Putamen (tissue), 1 donor: ENCODE measurements around the gene PGLYRP1.
A peak's percentile ranks its signal among the peaks of the same experiment; 100 is the strongest.

Source experiments
- DNase-seq: peaks from one replicate; pipeline ENCODE4 v3.0.0-alpha.2; 2016; ENCODE audit warnings: low spot score

The PGLYRP1 gene

GRCh38 chr19:46032597-46033025, 9.8 kb upstream of the PGLYRP1 start:
- DNase-seq: no peak

DNA sequence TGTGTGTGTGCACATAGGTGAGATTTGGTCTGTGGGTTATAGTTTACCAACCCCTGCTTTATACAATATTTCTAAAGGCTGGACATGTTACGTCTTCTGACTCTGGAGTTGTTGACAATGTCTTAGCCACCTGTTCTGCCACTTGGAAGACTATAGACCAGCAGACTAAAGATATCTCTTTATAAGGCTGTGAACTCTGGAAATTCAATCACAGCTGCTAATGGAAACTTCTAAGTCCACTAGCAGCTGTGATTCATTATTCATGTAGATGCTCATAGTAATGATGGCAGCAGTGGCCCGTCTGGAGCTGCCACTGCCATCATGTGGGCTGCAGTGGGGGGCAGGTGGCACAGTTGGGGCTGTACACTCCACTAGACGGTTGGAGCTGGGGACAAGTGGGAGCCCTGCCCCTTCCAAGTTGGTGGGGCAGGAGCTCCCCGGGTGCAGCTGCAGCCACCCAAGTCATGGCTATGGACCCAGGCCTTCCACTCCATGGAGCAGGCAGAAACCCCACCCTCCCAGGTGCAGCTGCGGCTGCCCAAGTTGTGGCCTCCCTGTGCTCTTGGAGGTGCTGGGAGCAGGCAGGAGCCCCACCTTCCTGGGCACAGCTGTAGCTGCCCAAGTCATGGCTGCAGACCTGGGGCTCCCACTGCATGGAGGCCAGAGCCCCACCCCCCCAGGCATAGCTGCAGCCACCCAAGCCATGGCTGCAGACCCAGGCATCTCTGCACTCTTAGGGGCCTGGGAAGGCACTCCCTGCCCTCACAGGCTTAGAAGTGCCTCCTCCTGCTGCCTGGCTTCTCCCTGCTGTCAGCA, 9.1 kb upstream of the PGLYRP1 start:
- DNase-seq: no peak

DNA sequence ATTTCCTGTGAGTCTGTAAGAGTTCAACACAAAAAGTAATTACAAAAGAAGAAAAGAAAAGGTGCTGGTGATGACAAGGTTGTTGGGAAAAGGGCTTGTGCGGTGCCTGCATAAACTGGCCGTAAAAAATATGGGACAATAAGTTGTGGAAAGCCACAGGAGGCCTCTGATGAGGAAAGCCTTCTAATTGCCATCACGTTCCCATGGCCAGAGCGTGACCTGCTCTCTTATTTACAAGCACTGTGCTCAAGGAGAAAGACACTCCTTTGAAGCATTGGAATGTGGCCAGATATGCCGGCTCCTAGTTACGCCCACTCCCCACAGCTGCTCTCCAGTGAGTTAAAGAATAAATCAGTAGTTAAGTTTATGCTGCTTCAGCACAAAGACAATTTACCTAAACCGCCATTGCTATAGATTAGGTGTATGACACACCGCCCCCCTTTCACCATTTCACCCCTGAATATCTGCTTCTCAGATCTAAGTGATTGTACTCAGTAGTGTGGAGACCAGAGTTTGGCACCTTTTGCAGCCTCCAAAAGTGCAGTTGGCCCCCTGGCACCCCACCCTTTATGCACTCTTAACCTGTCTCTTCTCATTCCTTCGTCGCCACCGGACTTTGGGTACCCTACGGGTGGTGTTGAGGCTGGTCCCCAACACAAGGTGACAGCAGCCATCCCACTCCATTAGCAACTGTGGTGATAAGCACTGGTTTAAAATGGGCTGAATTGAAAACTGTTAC, 8.1 kb upstream of the PGLYRP1 start:
- no peak for DNase-seq

- no peak for DNase-seq
Observed at GRCh38 chr19:46025835-46026234, 3.0 kb upstream of the PGLYRP1 start.

DNA sequence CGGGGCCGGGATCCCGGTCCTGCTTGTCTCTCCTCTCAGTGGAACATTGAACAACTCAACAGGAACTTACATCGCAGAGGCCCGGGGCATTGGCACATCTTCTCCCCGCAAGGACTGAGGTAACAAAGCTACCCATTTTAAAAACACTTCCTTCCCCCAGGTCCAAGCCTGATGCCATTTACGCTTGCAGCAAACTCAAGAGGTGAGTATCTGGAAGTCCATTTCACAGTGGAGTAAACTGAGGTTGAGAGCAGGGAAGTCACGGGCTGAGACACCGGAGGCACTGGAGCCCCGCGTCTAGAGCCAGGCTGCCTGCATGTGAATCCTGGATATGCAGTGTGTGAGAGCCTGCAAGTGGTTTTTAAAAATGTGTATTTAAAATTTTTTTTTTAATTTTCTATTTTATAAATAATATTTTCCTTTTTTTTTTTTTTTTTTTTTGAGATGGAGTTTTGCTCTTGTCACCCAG, 492 bp upstream of the PGLYRP1 start:
- DNase-seq: no peak

- no peak for DNase-seq
Observed at GRCh38 chr19:46022061-46022430, 807 bp downstream of the PGLYRP1 start.

GRCh38 chr19:46021531-46022041, 1.3 kb downstream of the PGLYRP1 start:
- DNase-seq: no peak

DNA sequence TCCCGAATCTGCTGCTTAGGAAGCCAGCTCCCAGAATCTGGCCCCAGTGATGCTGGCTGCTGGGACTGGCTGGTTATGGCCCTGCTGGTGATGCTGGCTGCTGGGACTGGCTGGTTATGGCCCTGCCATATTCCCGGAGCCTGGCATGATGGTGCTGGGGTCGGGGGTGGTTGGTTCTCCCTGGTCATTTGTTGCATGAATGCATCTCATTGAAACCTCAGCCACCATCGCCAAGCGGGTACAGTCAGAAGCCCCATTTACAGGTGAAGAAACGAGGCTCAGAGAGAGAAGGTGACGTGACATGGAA, 2.1 kb downstream of the PGLYRP1 start:
- DNase-seq: no peak

- DNase-seq: no peak
Observed at GRCh38 chr19:46019270-46019669, 3.6 kb downstream of the PGLYRP1 start.

DNA sequence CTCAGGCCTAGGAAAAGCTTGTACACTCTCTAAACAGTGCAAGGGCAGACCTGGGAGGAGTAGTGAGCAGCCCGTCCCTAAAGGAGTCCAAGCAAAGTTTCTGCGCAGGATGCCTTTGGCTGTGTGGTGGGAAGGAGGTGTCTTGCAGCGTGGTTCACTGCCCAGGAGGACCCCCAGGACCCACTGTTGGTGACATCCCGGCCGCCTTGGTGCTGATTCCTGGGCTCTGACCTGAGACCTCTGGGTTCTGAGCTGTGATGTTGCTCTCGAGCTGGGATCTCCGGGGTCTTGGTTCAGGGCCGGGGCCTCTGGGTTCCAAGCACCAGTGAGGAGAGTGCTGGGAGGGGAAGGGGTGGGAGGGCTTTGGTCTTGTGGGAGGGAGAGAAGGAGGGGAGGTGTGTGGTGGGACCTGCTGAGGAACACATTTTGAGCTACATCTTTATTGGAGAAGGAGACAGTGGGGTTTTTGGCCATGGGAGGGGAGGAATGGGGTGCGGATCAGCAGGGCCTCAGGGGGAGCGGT, 4.1 kb downstream of the PGLYRP1 start:
- no peak for DNase-seq

DNA sequence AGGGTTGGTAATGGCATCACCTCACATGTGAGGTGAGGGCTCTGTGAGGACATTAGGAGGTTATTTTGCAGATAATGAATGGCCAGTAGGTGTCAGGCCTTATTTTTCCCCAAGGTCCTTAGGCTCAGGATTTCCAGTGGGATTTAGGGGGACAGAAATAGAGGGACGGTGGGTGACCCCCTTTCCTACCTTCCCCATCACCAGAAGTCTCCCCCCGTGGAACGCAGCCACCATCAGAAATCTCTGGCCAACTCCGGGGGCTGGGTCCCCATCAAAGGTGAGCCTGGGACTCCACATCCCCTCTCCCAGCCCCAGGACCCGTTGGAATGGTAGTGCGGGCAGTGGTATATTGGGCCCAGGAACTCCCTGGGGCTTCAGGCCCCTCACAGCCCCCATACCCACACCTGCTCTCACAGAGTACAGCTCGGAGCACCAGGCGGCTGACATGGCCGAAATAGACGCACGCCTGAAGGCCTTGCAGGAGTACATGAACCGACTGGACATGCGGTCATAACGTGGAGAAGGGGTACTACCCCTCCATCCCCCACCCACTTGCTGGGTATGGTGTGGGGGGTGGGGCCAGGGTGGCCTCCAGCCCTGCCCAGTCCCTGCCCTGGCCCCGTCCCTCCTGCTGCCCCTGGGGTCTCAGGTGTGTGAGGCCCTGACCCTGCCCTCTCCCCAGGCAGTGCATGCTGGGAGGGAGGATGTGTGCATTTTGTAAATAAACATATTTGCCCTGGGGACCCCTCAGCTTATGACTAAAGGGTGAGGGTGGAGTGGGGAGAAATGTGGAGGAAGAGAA, 4.8 kb downstream of the PGLYRP1 start:
- DNase-seq: no peak

- no peak for DNase-seq
Observed at GRCh38 chr19:46017095-46017429, 5.8 kb downstream of the PGLYRP1 start.

DNA sequence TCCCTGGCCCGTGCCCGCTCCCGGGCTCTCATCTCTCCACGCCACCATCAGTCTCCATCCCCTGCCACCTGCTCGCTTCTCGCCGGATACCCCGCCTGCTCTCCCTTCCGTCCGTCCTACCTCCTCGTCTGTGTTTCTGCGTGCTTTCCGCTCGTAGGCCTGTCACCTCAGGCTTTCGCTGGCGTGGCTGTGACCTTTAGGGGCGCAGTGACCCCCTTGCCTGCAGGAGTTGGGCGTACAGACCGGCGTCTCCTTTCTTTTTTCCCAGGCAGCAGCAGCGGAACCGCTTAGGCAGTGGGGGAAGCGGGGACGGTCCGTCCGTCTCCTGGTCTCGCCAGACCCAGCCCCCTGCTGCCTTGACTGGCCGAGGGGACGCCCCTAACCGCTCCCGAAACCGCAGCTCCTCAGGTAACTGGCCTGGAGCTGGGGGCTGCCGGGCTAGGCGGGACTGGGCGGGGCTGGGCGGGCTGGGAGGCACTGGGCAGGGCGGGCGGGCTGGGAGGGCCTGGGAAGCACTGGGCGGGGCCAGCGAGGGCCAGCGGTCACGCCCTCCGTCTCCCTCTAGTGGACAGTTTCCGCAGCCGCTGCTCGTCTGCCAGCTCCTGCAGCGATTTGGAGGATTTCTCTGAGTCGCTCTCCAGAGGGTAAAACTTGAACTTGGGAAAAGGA, 6.3 kb downstream of the PGLYRP1 start:
- peak; percentile 64 for DNase-seq

- DNase-seq: no peak
Observed at GRCh38 chr19:46015687-46016425, 7.0 kb downstream of the PGLYRP1 start.

- no peak for DNase-seq
Observed at GRCh38 chr19:46014941-46015686, 7.7 kb downstream of the PGLYRP1 start.

DNA sequence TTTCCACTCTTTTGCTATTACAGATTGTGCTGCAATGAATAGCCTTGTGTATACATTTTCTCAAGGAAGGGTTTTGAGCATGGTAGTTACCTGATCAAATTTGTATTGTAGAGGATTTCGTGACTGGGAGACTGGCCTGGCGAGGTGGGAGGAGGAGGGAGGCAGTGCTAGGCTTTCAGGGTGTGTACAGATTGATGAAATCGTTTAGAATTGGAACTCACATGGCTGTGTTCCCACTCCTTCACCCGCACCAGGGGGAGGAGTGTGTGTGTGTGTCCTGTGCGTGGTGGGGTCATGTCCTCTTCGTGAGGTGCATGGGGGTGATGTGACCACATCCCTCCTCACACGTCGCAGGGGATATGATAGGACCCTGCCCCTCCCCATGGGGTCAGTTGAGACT, 8.3 kb downstream of the PGLYRP1 start:
- DNase-seq: no peak

DNA sequence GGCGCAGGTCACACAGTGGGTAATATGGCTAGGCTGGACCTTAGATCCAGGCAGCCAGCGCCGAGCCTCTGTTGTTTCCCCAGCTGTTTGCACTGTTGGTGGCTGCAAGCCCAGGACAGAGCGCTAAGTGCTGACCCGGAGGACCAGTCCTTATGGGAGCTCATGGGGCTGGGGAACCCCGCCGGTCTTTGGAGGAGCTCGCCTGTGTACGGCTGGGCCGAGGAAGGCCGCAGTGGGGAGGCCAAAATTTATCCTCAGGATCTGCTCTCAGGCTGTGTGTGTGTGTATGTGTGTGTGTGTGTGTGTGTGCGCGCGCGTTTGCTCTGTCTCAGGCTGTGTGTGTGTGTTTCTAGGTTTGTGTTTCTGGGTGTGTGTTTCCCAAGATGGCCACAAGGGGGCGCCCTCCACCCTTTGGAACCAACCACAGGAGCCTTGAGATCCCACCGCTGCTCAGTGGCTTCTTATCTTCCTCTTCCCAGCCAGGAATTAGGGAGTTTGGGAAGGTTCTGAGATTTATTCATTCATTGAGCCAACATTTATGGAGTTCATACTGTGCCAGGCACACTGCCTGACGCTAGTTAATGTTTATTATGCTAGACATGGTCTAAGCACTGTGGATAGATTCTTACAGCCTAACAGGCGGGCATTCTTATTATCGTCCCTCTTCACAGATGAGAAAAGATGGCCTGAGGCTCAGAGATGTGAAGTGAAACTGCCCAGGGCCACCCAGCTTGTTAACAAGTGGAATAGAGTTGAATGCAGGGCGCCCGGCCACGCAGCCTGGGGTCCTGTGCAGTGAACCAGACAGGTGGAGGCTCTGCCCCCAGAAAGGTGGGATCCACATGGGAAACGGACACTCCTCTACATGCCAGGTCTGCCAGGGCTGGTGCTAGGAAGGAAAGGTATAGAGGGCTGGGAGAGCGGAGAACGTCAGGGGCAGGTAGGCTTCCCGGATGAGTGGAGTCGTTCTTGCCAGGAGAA, 13.0 kb downstream of the PGLYRP1 start:
- DNase-seq: peak; percentile 78

- DNase-seq: no peak
Observed at GRCh38 chr19:46006411-46006810, 16.4 kb downstream of the PGLYRP1 start.

DNA sequence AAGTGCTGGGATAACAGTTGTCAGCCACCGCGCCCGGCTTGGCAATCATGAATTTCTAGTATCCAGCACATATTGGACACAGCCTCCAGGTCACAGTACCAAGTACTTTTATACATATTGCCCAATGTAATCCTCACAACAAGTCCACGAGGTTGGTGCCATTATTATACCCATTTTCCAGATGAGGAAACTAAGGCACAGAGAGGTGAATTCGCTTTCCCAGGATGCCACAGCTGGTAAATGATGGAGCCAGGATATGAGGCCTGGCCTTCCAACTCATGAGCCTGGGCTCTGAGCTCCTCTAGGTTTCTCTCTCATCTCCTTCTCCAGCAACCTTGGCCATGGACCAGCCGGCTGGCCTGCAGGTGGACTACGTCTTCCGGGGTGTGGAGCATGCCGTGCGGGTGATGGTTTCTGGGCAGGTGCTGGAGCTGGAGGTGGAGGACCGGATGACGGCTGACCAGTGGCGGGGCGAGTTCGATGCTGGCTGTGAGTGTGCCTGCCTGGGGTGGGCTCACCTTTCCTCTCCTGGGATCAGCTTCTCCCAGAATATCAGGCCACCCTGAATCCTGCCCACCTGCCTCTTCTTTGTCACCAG, 20.1 kb downstream of the PGLYRP1 start:
- DNase-seq: no peak
